Prostate gland (tissue), 2 donors: ENCODE data around the gene HACD2.

ENCODE experiments used
- CTCF ChIP-seq, 4 experiments: fragments of 200-600 bp in 2 of 4; fragments of 450-650 bp in 2 of 4; sonication (generic) in 2 of 4; IDR thresholded peaks; 1 replicate in 3 of 4; 2 replicates in 1 of 4; pipeline ENCODE4 v1.5.1; 2016 to 2019; ENCODE audit warnings: antibody characterized with exemption in 4 of 4, mild to moderate bottlenecking in 2 of 4, moderate library complexity in 2 of 4
- POLR2A ChIP-seq: fragments of 450-650 bp; IDR thresholded peaks from one replicate; pipeline ENCODE4 v1.6.1; 2016; ENCODE audit warnings: antibody characterized with exemption, mild to moderate bottlenecking

- TF ChIP-seq POLR2A (no peak), CTCF (IDR thresholded peaks at IDR 0.05) (no peak)
Measured at GRCh38 chr3:123457841-123458240, 127.0 kb downstream of the HACD2 start.
